ENCODE data around the gene CCDC40. TPM values are rescaled to one million over a fixed set of nuclear protein-coding genes. Genes with fewer than 3 reads are reported as not detected.
A peak's percentile ranks its signal among the peaks of the same experiment; 100 is the strongest.

The CCDC40 gene
- total RNA-seq, 1 donor from 2014 or later = 5.4 TPM

DNA sequence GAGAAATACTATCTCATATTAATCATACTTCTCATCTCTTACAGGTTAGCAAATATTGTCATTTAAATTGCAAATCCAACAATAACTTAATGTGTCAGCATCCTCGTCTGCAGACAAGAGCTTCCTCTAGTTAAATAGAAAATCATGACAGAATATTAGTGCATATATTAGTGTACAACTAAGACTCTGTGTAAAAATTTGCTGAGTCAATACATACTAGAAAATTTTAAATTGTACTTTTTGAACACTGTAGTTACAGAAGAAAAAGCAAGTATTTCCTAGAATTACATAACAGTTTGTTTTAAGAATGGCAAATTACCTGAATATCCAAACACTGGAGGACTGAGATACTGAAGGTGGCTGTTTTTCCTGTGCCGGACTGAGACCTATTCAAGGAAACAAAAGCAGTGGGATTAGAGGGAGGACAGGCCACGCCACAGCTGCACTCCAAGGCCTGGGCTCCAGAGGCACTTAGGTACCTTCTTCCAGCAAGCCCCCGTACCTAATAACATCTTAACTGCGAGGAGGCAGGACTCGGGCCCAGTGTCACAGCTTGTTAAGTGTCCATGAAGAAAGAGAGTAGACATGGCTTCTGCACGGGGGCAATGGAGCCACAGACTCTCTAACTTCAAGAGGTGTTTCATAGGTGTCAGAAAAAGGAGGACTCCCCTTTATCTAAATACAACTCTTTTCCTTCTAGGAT is 105.2 kb downstream of the CCDC40 start:
- intact Hi-C loops (cut with DNase I) = no loop called here

DNA sequence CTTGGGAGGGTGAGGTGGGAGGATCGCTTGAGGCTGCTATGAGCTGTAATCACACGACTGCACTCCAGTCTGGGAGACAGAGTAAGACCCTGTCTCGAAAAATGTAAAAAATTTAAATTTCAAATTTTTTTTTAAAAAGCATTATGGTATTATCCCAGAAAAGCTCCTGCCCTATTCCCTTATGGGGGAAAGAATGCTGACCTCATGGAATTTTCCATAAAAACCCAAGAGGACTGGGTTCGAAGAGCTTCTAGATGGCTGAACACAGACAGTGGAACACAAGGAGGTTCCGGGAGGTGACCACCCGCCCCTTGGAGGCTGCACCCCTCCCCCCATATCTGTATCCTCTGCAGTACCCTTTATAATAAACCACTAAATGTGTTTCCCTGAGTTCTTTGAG is 106.5 kb downstream of the CCDC40 start:
- Histone ChIP-seq H3K4me3 (no peak overlapping the region), H3K9me3 (no peaks in the 10 kb centered on the region), H3K4me1 (peaks cover 0 to 13% of the 10 kb centered on the region in 2 donors), H3K36me3 (peaks cover 62% of the 10 kb centered on the region in 2 donors), H3K27ac (no peak overlapping the region), H3K27me3 (no peaks in the 10 kb centered on the region)
- peak in 1 of 2 donors; percentile 30 for DNase-seq (ENCODE audit: low spot score in 2 of 2)
- intact Hi-C loops (cut with DNase I) = no loop called here
- TF ChIP-seq CTCF (IDR thresholded peaks at IDR 0.05) = no peak

More for the DNA sequence above, 105.2 kb downstream of the CCDC40 start:
- Histone ChIP-seq H3K9me3 (no peaks in the 10 kb centered on the region), H3K27me3 (no peaks in the 10 kb centered on the region), H3K4me1 (peaks cover 0 to 12% of the 10 kb centered on the region in 2 donors), H3K36me3 (peaks cover 74 to 75% of the 10 kb centered on the region in 2 donors), H3K4me3 (no peak overlapping the region), H3K27ac (no peak overlapping the region)
- no peak for TF ChIP-seq CTCF (IDR thresholded peaks at IDR 0.05)
- no peak for DNase-seq (ENCODE audit: low spot score in 2 of 2)

GRCh38 chr17:80145076-80146075 is 108.9 kb downstream of the CCDC40 start:
- H3K9me3 ChIP-seq = no peaks in the 10 kb centered on the region
- H3K4me3 ChIP-seq = peak overlapping the region; percentile 95 to 99
- H3K36me3 ChIP-seq = peaks cover 37% of the 10 kb centered on the region in 2 donors
- no peak for TF ChIP-seq CTCF (IDR thresholded peaks at IDR 0.05)
- H3K27me3 ChIP-seq = no peaks in the 10 kb centered on the region
- intact Hi-C loops (cut with DNase I) = loop anchor here (2.0 to 5.0 kb wide), 5 partner anchors 77 to 272 kb away; partner anchors contain the start of genes ENDOV, RNF213, SGSH and SLC26A11
- DNase-seq (ENCODE audit: low spot score in 2 of 2) = no peak
- H3K27ac ChIP-seq = no peak overlapping the region
- H3K4me1 ChIP-seq = peaks cover 0 to 16% of the 10 kb centered on the region in 2 donors

GRCh38 chr17:80146121-80147034 is 109.9 kb downstream of the CCDC40 start:
- H3K27me3 ChIP-seq = no peaks in the 10 kb centered on the region
- H3K9me3 ChIP-seq = no peaks in the 10 kb centered on the region
- H3K4me3 ChIP-seq = peak overlapping the region; percentile 95 to 99
- peaks cover 0 to 16% of the 10 kb centered on the region in 2 donors for H3K4me1 ChIP-seq
- peak overlapping the region; percentile 83 to 92 for H3K27ac ChIP-seq
- DNase-seq (ENCODE audit: low spot score in 2 of 2) = peak in 1 of 2 donors; percentile 73
- TF ChIP-seq CTCF (IDR thresholded peaks at IDR 0.05) = no peak
- intact Hi-C loops (cut with DNase I) = loop anchor here (1.0 to 5.0 kb wide), 6 partner anchors 45 to 271 kb away; partner anchors contain the start of genes ENDOV, GAA, RNF213 and SGSH
- H3K36me3 ChIP-seq = peaks cover 27% of the 10 kb centered on the region in 2 donors
